SH-SY5Y (cell line): ENCODE measurements around the gene HPGD.

Experiments
- GATA2 ChIP-seq: IDR thresholded peaks from 2 replicates; pipeline ENCODE4 v1.6.1; 2011; ENCODE audit warnings: mild to moderate bottlenecking, low read depth, low read length
- GATA3 ChIP-seq: IDR thresholded peaks from 2 replicates; pipeline ENCODE4 v1.6.1; 2011; ENCODE audit warnings: low read depth, mild to moderate bottlenecking, low read length, moderate library complexity

- no peak for TF ChIP-seq GATA2
- no peak for TF ChIP-seq GATA3
Measured at GRCh38 chr4:174550541-174550940, 28.3 kb upstream of the HPGD start.
